Central memory CD8-positive, alpha-beta T cell (primary cell): ENCODE results near the gene RHAG.
"Not testable (repeated sequence)": the region's sequence is repeated elsewhere in the genome, so short reads cannot be mapped to it uniquely, and the experiment has no call there.

Experiments used
- ATAC-seq: fragments of 150-1000 bp; cut with Tn5 transposase; replicated peaks from 2 replicates; pipeline ENCODE4 v1.10.0; 2022; ENCODE audit warnings: mild to moderate bottlenecking, moderate FRiP score, moderate number of reproducible peaks; ENCODE audit not compliant: poor library complexity, severe bottlenecking; ENCODE audit errors: extremely low read depth
- DNase-seq, 2 donors: peaks; one replicate each; pipeline ENCODE4 v3.0.0; 2021; ENCODE audit warnings: low spot score in 2 of 2
- H3K27ac Mint-ChIP-seq: one replicate; pipeline ENCODE4 v1.8.0; 2022; ENCODE audit warnings: low read depth, mild to moderate bottlenecking, moderate library complexity, mixed read lengths
- H3K27me3 Mint-ChIP-seq: one replicate; pipeline ENCODE4 v1.8.0; 2022; ENCODE audit warnings: mixed read lengths
- H3K36me3 Mint-ChIP-seq: one replicate; pipeline ENCODE4 v1.8.0; 2022; ENCODE audit warnings: mild to moderate bottlenecking, moderate library complexity, mixed read lengths; ENCODE audit not compliant: insufficient read depth
- H3K4me1 Mint-ChIP-seq: one replicate; pipeline ENCODE4 v1.8.0; 2022; ENCODE audit warnings: mixed read lengths
- H3K4me3 Mint-ChIP-seq: one replicate; pipeline ENCODE4 v1.8.0; 2022; ENCODE audit warnings: mild to moderate bottlenecking, moderate library complexity, mixed read lengths
- H3K9me3 Mint-ChIP-seq: one replicate; pipeline ENCODE4 v1.8.0; 2022; ENCODE audit warnings: mixed read lengths

Gene RHAG

DNA sequence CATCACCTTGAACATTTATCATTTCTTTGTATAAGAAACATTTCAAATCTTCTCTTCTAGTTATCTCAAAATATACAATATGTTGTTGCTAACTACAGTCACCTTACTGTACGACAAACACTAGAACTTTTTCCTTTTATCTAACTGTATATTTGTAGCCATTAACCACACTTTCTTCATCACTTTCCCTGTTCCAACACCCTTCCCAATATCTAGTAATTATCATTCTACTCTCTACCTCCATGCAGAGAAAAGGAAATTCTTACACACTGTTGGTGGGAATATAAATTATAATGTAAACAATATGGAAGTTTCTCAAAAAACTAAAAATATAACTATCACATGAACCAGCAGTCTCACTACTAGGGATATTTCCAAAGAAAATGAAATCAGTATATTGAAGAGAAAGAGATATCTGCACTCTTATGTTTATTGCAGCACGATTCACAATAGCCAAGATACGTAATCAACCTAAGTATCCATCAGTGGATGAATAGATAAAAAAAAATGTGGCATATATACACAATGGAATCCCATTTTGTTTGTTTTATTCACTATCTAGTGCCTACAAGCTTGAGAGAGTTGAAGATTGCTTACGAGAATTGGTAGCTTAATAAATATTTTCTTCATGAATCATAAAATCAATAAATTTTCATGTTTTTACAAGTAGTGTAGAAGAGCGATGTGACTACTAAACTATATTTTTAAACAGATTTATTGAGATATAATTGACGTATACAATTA, 2.4 kb downstream of the RHAG start:
- Mint-ChIP-seq H3K36me3 (no peaks in the 10 kb centered on the region), H3K27me3 (no peaks in the 10 kb centered on the region), H3K27ac (no peak overlapping the region), H3K4me1 (no peaks in the 10 kb centered on the region), H3K4me3 (no peak overlapping the region), H3K9me3 (no peaks in the 10 kb centered on the region)
- no peak for DNase-seq
- ATAC-seq: no peak

GRCh38 chr6:49633541-49633940, 3.1 kb downstream of the RHAG start:
- Mint-ChIP-seq H3K4me1 (no peaks in the 10 kb centered on the region), H3K27ac (no peak overlapping the region), H3K36me3 (no peaks in the 10 kb centered on the region), H3K4me3 (no peak overlapping the region), H3K9me3 (no peaks in the 10 kb centered on the region), H3K27me3 (no peaks in the 10 kb centered on the region)
- ATAC-seq (no peak), DNase-seq (no peak)

GRCh38 chr6:49632727-49633126, 3.9 kb downstream of the RHAG start:
- H3K27me3 Mint-ChIP-seq: no peaks in the 10 kb centered on the region

DNA sequence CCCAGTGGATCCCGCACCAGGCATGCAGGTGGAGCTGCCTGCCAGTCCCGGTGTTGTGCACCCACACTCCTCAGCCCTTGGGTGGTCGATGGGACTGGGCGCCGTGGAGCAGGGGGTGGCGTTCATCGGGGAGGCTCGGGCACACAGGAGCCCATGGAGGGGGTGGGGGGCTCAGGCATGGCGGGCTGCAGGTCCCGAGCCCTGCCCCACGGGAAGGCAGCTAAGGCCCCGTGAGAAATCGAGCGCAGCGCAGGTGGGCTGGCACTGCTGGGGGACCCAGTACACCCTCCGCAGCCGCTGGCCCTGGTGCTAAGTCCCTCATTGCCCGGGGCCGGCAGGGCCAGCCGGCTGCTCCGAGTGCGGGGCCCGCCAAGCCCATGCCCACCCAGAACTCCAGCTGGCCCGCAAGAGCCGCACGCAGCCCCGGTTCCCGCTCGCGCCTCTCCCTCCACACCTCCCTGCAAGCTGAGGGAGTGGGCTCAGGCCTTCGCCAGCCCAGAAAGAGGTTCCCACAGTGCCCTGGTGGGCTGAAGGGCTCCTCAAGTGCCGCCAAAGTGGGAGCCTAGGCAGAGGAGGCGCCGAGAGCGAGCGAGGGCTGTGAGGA, 7.1 kb downstream of the RHAG start:
- not testable (repeated sequence) for H3K9me3 Mint-ChIP-seq, DNase-seq, H3K27ac Mint-ChIP-seq, H3K36me3 Mint-ChIP-seq, ATAC-seq, H3K4me1 Mint-ChIP-seq, H3K27me3 Mint-ChIP-seq, H3K4me3 Mint-ChIP-seq

More at GRCh38 chr6:49632727-49633126, 3.9 kb downstream of the RHAG start:
- H3K4me1 Mint-ChIP-seq: no peaks in the 10 kb centered on the region
- H3K27ac Mint-ChIP-seq: no peak overlapping the region
- no peaks in the 10 kb centered on the region for H3K9me3 Mint-ChIP-seq
- H3K4me3 Mint-ChIP-seq: no peak overlapping the region
- DNase-seq: no peak
- no peak for ATAC-seq
- H3K36me3 Mint-ChIP-seq: no peaks in the 10 kb centered on the region

GRCh38 chr6:49626811-49627210, 9.8 kb downstream of the RHAG start:
- no peak for ATAC-seq

DNA sequence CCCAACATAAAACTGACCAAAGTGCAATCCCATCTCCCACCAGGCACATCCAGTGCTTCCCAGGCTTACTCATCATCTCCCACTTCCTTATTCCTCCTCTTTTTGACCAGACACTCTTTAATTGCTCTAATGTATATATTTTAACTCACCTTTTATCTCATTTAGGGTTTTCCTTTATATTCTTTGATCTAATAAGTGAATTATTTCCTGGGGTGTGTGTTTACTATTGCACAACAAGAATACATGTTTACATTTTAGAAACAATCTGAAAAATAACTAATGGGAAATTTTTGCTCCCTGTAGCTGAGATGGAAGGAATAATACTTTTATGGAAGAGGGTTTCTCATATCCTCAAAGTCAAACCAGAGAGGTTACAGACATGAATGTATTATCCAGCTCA, 18.4 kb downstream of the RHAG start:
- ATAC-seq (no peak), DNase-seq (no peak)
- Mint-ChIP-seq H3K4me3 (no peak overlapping the region), H3K27ac (no peak overlapping the region), H3K36me3 (no peaks in the 10 kb centered on the region), H3K4me1 (no peaks in the 10 kb centered on the region), H3K27me3 (no peaks in the 10 kb centered on the region), H3K9me3 (no peaks in the 10 kb centered on the region)

More at GRCh38 chr6:49626811-49627210, 9.8 kb downstream of the RHAG start:
- Mint-ChIP-seq H3K36me3 (no peaks in the 10 kb centered on the region), H3K4me3 (no peak overlapping the region), H3K27me3 (no peaks in the 10 kb centered on the region), H3K9me3 (no peaks in the 10 kb centered on the region), H3K4me1 (no peaks in the 10 kb centered on the region), H3K27ac (no peak overlapping the region)
- no peak for DNase-seq

- not testable (repeated sequence) for H3K4me3 Mint-ChIP-seq, H3K9me3 Mint-ChIP-seq, DNase-seq, ATAC-seq, H3K36me3 Mint-ChIP-seq, H3K27ac Mint-ChIP-seq, H3K4me1 Mint-ChIP-seq, H3K27me3 Mint-ChIP-seq
Observed at GRCh38 chr6:49614144-49614543, 22.5 kb downstream of the RHAG start.

DNA sequence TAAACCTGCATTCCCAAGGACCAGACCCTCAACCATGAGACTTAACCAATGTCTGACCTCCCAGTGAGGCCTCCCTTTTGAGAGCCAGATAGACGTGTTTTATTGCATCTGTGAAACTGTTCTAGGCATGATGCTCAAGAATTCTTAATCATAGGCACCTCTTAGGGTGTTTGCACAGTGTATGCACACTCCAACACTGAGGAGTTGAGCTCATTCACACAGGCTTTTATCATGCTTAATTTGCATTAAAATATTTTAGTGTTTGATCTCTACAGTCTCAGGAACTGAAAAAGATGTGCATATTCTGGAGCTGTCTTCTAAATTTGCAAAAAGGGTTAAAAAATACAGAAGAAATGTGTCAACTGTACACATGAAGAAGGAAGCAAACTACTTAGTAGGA, 27.4 kb downstream of the RHAG start:
- Mint-ChIP-seq H3K4me1 (no peaks in the 10 kb centered on the region), H3K27me3 (no peaks in the 10 kb centered on the region), H3K9me3 (no peaks in the 10 kb centered on the region), H3K27ac (no peak overlapping the region), H3K4me3 (no peak overlapping the region), H3K36me3 (no peaks in the 10 kb centered on the region)
- no peak for DNase-seq
- ATAC-seq: no peak

- not testable (repeated sequence) for DNase-seq, H3K36me3 Mint-ChIP-seq, H3K4me3 Mint-ChIP-seq, H3K27me3 Mint-ChIP-seq, H3K27ac Mint-ChIP-seq, H3K4me1 Mint-ChIP-seq, ATAC-seq, H3K9me3 Mint-ChIP-seq
Observed at GRCh38 chr6:49608275-49608674, 28.4 kb downstream of the RHAG start.

DNA sequence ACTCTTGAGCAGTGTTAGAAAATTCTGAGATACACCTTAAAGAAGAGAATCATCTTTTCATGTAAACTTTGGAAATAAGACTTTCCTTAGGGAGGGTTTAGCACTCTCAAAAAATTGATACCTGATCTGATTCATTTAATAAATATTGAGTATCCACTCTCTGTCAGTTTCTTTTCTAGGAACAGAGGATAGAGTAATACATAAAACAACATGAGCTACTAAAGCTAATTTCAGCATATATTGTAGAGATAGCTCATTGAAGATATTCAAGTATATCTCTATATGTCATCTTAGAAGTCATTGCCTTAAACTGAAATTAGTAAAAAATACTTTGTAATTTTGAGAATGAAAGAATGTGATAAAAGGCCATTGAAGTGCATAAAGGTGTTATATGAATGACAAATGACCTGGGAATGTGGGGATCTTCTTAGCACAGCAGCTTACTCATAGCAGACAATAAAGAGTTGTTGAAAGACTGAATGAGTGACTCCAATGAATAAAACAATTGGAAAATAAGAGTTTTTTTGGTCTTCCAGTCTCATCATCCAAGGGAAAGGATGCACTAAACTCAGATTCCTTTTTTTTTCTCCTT, 29.2 kb downstream of the RHAG start:
- Mint-ChIP-seq H3K27ac (no peak overlapping the region), H3K27me3 (no peaks in the 10 kb centered on the region), H3K36me3 (no peaks in the 10 kb centered on the region), H3K4me3 (no peak overlapping the region), H3K4me1 (no peaks in the 10 kb centered on the region), H3K9me3 (no peaks in the 10 kb centered on the region)
- ATAC-seq: no peak
- DNase-seq: no peak

DNA sequence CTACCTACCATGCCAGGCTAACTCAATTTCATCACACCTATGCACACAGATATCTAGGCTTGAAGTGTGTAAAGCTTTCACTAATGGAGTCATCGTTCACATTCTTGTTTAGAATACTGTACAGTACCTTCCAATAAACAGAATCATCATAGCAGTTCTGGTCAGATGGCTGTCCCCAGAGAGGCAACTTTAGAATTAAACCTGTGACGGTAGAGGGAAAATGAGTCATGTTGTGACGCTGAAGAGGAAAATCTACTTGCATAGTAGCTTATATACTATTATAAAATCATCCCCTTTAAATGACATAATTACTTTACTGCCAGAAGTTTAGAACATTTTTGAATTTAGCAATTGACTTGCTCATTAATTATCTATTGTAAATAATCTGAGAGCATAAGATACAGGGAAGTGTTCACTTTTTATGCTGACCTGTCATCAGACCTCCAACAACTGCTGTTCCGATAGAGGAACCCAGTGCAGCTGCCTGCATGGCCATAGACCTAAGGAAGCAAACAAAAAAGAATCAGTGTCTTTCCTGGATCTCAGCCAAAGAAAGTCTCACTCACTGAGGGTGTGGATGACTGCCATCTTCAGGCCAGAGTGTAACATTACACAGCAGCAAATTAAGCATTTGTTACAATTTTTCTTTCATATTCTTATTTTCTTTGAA, 29.8 kb downstream of the RHAG start:
- DNase-seq (no peak), ATAC-seq (no peak)
- no peaks in the 10 kb centered on the region for H3K27me3 Mint-ChIP-seq
- no peaks in the 10 kb centered on the region for H3K4me1 Mint-ChIP-seq
- H3K9me3 Mint-ChIP-seq: no peaks in the 10 kb centered on the region
- no peak overlapping the region for H3K27ac Mint-ChIP-seq
- H3K36me3 Mint-ChIP-seq: no peaks in the 10 kb centered on the region
- no peak overlapping the region for H3K4me3 Mint-ChIP-seq

DNA sequence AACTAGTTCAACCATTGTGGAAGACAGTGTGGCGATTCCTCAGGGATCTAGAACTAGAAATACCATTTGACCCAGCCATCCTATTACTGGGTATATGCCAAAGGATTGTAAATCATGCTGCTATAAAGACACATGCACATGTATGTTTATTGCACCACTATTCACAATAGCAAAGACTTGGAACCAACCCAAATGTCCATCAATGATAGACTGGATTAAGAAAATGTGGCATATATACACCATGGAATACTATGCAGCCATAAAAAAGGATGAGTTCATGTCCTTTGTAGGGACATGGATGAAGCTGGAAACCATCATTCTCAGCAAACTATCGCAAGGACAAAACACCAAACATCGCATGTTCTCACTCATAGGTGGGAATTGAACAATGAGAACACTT, 32.6 kb downstream of the RHAG start:
- not testable (repeated sequence) for DNase-seq, H3K27ac Mint-ChIP-seq, H3K4me1 Mint-ChIP-seq, ATAC-seq, H3K4me3 Mint-ChIP-seq, H3K27me3 Mint-ChIP-seq, H3K36me3 Mint-ChIP-seq, H3K9me3 Mint-ChIP-seq

DNA sequence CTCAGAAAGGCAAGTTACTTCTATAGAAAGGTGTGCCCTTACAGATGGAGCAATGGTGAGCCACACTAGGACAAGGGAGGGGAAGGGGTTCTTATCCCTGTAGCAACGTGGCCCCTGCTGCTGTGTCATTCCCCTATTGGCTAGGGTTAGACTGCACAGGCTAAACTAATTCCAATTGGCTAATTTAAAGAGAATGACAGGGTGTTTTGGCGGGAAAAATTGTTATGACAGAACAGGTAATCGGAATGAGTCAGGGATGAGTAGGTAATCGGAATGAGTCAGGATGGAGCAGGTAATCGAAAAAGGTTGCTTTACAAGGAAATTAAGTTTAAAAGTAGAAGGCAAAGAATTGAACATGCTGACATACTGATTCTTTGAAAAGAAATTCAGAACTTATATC, 49.4 kb downstream of the RHAG start:
- not testable (repeated sequence) for H3K9me3 Mint-ChIP-seq, ATAC-seq, H3K4me3 Mint-ChIP-seq, H3K27ac Mint-ChIP-seq, DNase-seq, H3K36me3 Mint-ChIP-seq, H3K27me3 Mint-ChIP-seq, H3K4me1 Mint-ChIP-seq
